Upper lobe of left lung (tissue), 4 donors: ENCODE data around the gene NOL4L.

ENCODE experiments used
- CTCF ChIP-seq, 6 experiments: fragments of 450-650 bp in 4 of 6; fragments of 200-600 bp in 2 of 6; sonication (generic) in 2 of 6; IDR thresholded peaks; one replicate each; pipeline ENCODE4 v1.5.1; 2016 to 2019; ENCODE audit warnings: antibody characterized with exemption in 6 of 6
- POLR2A ChIP-seq, 4 donors: fragments of 450-650 bp; IDR thresholded peaks; one replicate each; pipeline ENCODE4 v1.5.1; 2016 to 2017; ENCODE audit warnings: antibody characterized with exemption in 4 of 4, mild to moderate bottlenecking in 2 of 4
- POLR2AphosphoS5 ChIP-seq, 2 donors: sonication (generic); formaldehyde crosslinking; IDR thresholded peaks; one replicate each; pipeline ENCODE4 v1.5.1; 2017; ENCODE audit warnings: antibody characterized with exemption in 2 of 2

GRCh38 chr20:32493356-32493755 lies 91.8 kb downstream of the NOL4L start:
- TF ChIP-seq POLR2AphosphoS5 (IDR thresholded peaks at IDR 0.05) (no peak), POLR2A (IDR thresholded peaks at IDR 0.05) (no peak), CTCF (IDR thresholded peaks at IDR 0.05) (no peak)
